ENCODE data around the gene EBF4.
"Not testable (repeated sequence)": the region's sequence is repeated elsewhere in the genome, so short reads cannot be mapped to it uniquely, and the experiment has no call there.

EBF4 gene

GRCh38 chr20:2672446-2672845, 20.1 kb upstream of the EBF4 start:
- no peak for DNase-seq (ENCODE audit: low read depth)

GRCh38 chr20:2673453-2673852, 19.1 kb upstream of the EBF4 start:
- no peak for DNase-seq (ENCODE audit: low read depth)

- DNase-seq (ENCODE audit: low read depth) = no peak
Observed at GRCh38 chr20:2680046-2680445, 12.5 kb upstream of the EBF4 start.

DNA sequence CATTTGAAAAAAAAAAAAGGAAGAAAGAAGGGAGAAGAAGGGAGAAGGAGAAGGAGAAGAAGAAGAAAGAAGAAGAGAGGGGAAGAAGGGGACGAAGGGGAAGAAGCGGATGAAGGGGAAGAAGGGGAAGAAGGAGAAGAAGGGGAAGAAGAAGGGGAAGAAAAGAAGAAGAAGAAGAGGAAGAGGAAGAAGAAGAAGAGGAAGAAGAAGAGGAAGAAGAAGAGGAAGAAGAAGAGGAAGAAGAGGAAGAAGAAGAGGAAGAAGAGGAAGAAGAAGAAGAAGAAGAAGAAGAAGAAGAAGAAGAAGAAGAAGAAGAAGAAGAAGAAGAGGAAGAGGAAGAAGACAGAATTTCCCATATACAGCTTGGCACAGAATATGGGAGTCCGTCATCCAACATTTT, 10.5 kb upstream of the EBF4 start:
- not testable (repeated sequence) for DNase-seq (ENCODE audit: low read depth)

- not testable (repeated sequence) for DNase-seq (ENCODE audit: low read depth)
Observed at GRCh38 chr20:2684817-2685216, 7.8 kb upstream of the EBF4 start.

DNA sequence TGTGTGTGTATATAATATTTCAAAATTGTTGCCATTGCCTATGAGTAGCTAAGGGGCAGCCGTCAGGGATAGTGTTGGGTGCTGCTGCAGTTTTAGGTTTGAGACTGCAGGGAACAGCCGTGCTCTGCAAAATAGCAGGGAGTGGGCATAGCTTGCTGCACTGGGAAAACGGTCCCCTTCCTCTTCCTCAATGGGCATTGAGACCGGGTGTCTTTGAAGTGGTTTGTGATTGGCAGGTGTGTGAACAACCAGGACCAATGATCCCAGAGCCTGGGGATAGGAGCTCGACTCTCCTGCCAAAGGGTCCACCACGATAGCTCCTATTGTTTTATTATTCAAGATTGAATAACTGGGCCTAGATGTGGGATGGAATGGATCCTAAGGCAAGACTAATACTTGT, 5.1 kb upstream of the EBF4 start:
- no peak for DNase-seq (ENCODE audit: low read depth)

- DNase-seq (ENCODE audit: low read depth) = peak; percentile 66
Observed at GRCh38 chr20:2688041-2688591, 4.5 kb upstream of the EBF4 start.

DNA sequence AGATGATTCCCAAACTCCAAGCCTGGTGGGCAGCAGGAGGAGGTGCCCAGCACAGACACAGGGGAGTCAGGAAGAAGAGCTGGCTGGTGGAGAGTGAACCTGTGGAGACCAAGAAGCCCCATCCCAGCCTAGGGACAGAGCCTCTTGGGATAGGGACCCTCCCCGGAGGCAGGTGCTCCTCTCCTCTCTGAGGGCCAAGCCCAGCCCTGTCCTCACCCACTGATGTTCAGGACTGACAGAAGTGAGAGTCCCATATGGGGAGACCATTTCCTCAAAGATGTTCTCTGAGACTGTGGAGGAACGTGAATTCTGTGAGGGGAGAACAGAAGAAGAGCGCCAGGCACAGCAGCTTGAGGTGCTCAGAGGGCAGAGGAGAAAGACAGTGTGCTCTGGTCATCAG, 2.4 kb upstream of the EBF4 start:
- no peak for DNase-seq (ENCODE audit: low read depth)

DNA sequence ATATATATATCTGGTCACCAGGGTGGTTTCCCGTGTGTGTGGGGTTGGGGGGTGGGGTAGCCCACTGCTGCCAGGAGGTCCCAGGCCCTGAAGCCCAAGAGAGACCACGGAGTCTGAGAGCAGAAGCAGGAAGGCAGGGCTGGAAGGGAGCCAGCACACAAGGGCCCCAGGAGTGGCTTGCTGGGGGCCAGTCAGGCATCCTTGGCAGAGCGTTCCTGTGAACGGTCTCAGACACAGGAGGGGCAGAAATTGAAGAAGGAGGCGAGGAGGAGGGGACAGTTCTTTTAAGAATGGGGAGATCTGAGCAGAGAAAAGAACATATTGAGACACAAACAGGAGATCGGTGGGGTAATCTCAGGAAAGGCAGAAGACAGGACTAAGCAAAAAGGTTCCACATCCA, 1.9 kb upstream of the EBF4 start:
- DNase-seq (ENCODE audit: low read depth) = no peak

DNA sequence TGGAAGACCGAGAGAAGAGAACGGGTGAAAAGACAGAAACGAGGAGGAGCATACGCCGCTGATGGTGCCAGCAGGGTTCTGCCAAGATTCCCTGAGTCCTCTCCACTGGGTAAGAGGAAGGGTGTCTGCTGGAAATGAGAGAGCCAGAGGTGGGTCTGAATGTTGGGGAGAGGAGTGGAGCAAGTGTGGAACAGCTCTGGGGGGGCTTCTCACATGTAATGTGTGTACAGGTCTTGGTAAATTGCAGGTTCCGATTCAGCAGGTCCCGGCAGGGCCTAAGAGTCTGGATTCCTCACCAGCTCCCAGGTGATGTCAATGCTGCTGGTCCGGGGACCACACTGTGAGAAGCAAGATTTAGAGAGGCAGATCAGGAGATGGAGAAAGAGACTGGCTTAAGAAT, 1.5 kb upstream of the EBF4 start:
- DNase-seq (ENCODE audit: low read depth) = no peak

DNA sequence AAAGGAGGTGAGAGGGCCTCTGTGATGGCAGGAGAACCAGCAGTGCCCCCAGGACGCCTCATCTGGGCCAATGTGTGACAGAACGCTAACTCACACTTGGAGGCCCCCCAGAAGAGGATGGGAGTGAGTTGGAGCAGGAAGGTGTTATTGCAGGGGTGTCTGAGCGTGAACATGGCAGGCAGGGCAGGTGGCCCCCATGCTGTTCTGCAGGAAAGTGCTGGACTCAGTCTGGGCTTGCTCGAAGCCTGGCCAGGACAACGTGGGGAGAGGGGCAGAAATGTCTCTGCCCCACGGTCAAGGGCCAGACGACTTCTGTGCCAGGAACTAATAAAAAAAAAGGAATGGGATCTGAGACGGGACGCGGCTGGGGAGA, 931 bp upstream of the EBF4 start:
- DNase-seq (ENCODE audit: low read depth) = no peak

- DNase-seq (ENCODE audit: low read depth) = no peak
Observed at GRCh38 chr20:2692886-2693285, 306 bp downstream of the EBF4 start.

GRCh38 chr20:2693286-2694007, 867 bp downstream of the EBF4 start:
- DNase-seq (ENCODE audit: low read depth) = peak; percentile 32

GRCh38 chr20:2694008-2694471, 1.5 kb downstream of the EBF4 start:
- DNase-seq (ENCODE audit: low read depth) = no peak

DNA sequence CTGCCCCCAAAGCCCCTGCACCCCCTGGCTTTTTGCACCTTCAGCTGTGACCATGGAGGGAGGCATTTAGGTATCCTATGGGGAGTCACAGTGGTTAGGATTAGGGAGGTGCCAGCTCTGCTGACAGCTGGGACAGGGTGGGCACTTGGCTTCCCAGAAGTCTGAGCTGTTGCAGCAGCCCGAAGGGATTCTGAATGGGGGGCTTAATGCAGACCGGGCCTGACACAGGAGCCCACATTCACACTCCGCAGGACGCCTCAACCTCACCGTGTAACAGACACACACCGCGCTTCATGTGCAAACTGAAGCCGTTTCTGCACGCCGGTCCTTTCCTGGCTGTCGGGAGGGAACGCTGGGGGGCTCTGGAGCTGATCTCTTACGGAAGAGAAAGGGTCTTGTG, 1.9 kb downstream of the EBF4 start:
- no peak for DNase-seq (ENCODE audit: low read depth)

DNA sequence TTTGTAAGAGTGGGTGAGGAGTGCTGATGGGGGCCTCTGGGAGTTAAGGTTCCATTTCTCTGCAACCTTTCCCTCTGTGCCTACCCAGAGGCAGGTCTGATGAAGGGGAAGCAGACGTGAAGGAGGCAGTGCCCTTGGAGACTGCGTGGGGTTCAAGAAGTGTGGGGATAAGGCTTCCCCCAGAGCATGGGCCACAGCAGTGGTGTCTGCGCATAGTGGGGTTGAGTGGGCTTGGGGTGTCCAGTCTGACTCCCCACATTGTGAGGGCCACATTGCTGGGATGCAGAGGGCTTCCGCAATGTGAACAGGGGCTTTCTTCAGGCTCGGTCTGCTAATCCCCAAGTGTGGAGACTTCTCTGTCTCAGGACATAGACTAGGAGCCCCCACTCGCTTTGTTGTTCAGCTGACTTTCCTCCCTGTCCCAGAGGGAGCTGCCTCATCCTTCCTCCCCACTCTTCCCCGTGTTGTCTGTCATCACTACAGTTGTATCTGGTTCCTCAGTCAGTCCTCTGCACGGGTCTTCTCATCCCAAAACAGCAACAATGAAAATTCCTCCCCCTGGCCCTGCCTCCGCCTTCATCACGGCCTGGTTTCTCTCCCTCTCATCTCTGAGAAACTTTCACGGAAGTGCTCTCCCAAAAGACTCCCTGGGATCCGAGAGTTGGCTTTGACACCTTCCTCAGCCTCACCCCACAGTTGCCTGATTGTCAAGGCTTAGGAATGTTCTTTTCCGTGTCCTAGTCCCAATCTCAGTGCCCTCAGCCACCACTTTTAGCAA, 2.8 kb downstream of the EBF4 start:
- DNase-seq (ENCODE audit: low read depth) = no peak

- DNase-seq (ENCODE audit: low read depth) = not testable (repeated sequence)
Observed at GRCh38 chr20:2695984-2696525, 3.5 kb downstream of the EBF4 start.

DNA sequence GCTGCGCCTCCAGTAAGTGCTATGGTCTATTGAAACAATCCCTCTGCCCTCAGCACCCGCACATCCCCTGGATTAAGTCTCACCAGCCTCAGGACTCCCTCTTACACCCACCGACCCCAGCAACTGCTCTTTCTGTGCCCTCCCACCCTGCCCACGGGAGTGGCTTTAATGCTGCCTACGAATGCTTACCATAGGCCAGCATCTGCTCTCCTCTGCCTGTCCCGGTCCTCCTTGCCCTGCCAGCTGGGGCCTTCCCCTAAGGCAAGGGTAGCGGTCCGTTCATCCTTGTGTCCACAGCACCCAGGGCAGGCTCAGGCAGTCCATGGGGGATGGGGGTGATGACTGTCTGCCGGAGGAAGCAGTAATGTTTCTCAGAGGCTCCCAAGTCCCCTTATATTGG, 4.1 kb downstream of the EBF4 start:
- DNase-seq (ENCODE audit: low read depth) = no peak

GRCh38 chr20:2697768-2698167, 5.2 kb downstream of the EBF4 start:
- no peak for DNase-seq (ENCODE audit: low read depth)

DNA sequence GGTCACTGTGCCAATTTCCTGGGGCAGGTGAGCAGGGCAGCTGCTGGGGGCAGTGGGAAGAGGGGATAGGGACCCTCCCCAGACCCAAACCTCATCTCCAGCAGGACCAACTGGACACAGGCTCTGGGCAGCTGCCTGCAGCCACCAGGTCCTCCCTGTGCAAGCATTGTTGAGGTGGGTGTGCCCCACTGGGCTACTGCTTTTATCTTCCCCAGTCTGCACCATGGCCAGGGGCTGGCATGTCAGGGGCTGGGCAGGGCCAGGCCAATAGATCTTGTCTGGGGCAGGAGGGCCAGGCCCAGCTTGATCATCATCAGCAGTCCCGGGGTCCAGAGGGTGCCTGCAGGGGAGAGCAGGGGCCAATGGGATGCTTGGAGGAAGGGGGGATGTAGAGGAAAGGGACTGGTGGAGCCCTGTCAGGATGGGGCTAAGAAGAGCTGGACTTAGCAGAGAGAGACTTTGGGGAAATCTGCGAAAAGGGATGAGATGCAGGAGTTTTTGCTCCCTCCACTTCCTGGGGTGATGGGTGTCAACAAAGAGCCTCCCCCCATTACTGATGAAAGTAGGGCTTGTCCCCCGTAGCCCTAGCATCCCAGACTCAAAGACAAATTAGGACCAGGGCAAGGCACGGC, 5.7 kb downstream of the EBF4 start:
- no peak for DNase-seq (ENCODE audit: low read depth)

DNA sequence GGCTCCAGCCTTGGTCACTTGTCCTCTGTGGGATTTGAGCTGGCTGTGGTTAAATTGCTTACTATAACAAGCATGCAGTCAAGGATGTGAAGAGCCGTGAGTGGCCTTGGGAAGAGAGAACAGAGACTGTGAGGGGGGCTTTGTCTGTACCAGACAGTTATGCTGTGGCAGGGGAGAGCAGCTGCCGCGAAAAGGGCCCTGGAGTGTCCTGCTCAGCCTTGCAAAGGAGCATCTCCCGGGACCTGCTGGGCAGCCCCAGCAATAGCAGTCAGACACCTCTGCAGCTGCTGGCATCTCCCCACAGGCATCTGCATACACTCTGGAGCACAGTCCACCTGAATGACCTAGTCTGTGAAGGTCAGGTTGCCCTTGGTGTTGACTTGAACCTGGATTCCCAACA, 6.3 kb downstream of the EBF4 start:
- DNase-seq (ENCODE audit: low read depth) = no peak

DNA sequence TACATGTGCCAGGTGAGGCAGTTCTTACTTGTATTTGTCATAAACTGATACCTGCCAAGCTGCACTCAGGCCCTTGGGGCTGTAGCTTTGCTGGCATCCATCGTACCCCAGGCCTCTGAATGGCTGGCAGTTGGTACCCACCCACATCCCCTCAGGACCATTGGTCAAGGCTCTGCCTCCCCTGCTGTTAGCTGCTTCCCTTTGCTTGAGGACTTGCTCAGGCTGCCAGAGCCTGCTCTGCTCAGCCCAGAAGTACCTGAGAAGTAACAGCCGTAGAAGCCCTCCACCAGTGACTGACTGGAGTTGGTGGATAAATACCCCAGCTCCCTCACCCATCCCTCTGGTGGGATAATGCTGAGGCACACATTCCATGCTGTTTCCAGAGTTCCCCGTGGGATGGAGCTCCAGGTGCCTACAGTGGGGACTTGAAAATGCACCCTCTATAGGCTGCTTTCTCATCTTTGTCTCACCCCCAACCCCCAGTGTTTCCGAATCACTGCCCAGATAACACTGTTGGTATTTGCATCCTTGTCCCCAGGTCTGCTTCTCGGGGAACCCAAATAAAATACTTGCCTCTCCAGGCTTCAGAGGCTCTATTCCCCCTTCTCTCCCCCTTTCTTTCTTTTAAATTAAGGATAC, 7.3 kb downstream of the EBF4 start:
- no peak for DNase-seq (ENCODE audit: low read depth)

All from activated gamma-delta T cell treated with anti-CD3 and anti-CD28 coated beads, Interleukin-2, amount 50 U/mL, for 16 hours (primary cell).